NOMO-1 treated with dmso at 0.1 percent for 144 hours (cell line): ENCODE measurements around the gene ITGA7.

ENCODE experiments used
- DNase-seq: peaks from one replicate; lab custom pipeline; 2025; ENCODE audit not compliant: unreplicated experiment; lab: John Stamatoyannopoulos, UW

ITGA7 gene

DNA sequence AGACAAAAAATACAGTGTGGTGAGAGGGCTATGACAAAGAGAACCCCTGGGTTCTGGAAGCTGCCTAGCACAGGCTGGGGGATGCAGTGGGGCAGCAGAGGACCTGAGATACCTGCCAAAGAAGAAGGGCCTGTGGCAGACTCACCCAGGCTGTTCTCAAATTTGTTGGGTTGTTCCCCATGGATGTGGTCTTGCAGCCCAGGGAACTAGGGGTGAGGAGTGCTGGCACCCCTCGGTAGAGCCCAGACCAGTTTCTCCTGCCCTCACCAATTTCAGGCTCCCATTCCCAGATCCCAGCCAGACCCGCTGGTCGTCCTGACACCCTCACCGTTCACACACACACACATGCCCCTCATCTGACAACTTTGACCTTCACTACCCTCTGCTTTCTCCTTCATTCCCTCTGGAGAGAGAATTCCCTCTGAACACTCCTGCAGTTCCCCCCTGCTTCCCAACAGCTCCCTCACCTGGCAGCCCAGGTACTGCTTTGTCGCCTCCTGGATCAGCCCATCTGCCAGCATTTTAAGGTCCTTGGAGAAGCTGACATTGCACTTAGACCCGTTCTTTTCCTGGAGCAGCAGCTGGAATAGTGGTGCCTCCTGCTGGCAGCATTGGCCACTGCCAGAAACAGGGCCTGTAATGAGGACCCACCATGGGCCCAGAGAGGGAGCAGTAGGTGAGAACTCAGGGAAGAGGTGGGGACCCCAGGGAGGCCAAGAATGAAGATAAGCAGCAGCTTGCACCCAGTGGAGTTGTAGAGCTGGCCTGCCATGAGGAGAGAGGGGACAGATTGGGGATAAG, 29.3 kb upstream of the ITGA7 start:
- DNase-seq, result peak; percentile 37

- no peak for DNase-seq
These were observed 28.4 kb upstream of the ITGA7 start for GRCh38 chr12:55736076-55736475.

GRCh38 chr12:55734595-55734994, 26.9 kb upstream of the ITGA7 start:
- no peak for DNase-seq

GRCh38 chr12:55733858-55734257, 26.2 kb upstream of the ITGA7 start:
- DNase-seq, result no peak

- no peak for DNase-seq
These were observed 25.4 kb upstream of the ITGA7 start for GRCh38 chr12:55733021-55733555.

DNA sequence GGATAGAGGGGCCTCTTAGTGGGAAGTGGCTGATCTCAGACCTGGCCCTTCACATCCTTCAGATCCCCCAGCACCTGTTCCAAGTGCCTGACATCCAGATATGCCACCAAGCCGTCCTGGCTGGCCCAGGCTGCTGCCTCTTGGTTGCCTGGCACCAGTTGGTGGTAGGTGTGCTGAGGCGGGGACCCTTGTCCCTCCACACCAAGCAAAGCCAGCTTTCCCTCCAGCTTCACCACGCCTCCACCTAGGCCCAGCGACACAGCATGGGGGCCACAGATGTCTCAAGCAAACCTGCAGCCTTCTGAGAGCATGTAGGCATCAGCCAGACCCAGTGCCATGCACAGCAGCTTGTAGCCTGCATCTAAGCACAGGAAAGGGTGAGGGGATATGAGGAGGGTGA, 24.6 kb upstream of the ITGA7 start:
- DNase-seq, result no peak

- DNase-seq, result peak; percentile 54
These were observed 22.4 kb upstream of the ITGA7 start for GRCh38 chr12:55729819-55730818.

DNA sequence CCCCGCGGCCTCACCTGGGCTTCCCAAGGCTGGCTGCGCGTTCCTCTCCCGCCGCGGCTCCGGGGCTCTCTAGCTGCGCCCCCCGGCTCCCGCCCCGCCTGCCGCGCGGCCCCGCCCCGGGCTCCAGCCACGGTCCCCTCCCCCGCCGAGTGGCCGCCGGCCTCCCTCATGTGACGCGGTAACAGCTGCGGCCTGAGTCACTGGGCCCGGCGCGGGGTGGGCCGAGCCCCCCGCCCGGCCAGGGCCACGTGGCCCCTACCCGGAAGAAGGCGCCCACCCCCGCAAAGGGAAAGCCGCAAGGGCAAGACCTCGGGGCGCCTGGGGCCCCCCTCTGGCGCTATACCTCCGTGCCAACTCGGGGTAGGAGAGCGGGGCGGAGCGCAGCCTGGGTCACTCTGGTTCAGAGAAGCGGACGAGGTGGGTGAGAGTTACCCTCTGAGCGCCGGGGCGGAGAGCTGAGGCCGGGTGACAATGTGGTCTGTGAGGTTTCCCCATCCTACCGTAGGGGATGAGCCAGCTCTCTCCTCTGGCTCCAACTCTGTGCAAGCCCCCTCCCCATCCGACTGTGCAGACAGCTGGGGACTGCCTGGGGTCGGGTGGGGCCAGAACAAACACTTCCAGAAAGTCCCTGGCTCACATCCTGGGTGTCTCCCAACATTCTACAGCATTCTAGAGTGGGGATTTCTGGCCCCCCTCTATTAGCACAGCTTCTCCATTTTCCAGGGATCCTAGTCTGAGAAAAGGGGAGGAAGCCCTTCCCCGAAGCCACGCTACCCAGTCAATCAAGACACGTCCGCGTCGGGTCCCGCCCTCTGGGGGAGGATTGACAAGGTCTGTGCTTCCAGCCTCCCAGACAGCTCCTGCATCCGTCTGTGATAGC, 21.5 kb upstream of the ITGA7 start, which contains the start of gene CD63:
TSS of gene CD63 (minus strand) at position 71 of the 880 bp plus-strand sequence. CDS start 668 bp downstream, outside the sequence.
- peak; percentile 67 for DNase-seq

- DNase-seq, result no peak
These were observed 20.7 kb upstream of the ITGA7 start for GRCh38 chr12:55728186-55728938.

DNA sequence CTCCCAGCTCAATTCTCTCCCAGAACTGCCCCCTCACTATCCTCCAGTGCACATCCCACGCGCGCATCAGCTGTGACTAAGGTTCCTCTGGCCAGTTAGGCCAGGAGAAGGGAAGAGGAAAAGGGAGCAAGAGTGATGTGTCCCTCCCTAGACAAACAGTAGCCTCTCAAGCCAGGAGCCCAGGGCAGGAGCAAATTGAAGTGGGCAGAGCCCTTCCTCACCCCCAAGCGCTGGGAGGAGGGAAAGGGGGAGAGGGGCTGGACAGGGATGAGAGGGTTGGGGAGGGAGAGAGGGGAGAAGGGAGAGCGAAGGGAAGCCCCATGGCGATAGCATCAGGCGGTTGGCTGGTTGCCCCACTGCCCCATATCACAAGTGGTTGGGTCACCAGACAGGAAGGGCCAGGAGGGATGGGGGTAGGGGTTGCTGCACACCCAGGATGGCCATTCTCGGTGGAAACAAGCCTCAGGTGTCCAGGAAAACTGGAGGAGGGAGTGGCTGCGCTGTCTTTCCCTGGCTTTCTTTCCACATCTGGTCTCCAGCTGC, 20.0 kb upstream of the ITGA7 start:
- DNase-seq, result no peak

DNA sequence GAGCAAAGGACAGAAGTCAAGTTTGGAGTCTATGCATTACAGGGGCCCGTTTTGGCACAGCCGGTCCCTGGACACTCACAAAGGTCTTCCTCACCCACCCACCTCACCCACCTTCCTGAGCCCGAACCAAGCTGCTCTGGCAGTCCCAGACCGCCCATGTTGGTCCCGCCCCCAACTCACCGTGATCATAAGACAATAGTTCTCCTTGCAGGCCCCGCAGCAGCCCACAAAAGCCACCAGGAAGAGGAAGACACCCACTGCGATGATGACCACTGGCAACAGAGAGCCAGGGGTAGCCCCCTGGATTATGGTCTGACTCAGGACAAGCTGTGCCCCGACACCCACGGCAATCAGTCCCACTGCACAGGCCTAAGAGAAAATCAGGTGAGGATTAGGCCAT, 19.3 kb upstream of the ITGA7 start:
- DNase-seq, result no peak

DNA sequence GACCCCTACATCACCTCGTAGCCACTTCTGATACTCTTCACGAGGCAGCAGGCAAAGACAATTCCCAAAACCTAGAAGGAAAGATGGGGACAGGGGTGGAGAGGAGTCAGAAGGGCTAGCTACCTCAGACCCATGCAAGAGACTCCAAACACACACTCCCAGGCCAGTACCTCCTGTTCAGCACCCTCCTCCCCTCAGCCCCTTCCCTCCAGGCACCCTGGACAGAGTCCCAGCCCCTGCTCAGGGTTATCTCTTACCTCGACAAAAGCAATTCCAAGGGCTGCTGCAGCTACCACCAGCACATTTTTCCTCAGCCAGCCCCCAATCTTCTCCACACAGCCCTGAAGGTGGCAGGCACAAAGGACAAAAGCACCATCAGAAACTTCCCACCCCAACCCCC, 17.9 kb upstream of the ITGA7 start:
- DNase-seq, result no peak

- no peak for DNase-seq
These were observed 17.2 kb upstream of the ITGA7 start for GRCh38 chr12:55724940-55725309.

DNA sequence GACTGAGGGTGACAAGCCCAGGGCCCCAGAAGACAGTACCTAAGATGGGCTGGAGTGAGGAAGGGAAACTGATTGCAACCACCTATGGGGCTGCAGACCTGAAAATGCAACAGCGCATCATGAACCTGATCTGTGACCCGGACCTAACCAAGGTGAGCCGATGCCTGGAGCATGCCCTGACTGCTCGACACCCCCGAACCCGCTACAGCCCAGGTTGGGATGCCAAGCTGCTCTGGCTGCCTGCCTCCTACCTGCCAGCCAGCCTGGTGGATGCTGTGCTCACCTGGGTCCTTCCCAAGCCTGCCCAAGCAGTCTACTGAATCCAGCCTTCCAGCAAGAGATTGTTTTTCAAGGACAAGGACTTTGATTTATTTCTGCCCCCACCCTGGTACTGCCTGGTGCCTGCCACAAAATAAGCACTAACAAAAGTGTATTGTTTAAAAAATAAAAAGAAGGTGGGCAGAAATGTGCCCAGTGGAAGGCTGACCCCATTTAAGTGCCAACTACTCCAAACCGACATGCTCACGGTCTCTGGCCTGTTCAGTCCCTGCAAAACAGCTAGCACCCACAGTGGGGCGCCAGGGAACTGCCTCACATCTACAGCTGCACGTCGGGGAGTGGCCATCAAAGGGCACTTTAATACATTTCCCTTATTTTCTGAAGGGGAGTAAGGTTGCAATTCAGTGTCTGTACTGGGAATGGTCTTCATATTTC, 16.7 kb upstream of the ITGA7 start:
- peak; percentile 67 for DNase-seq

DNA sequence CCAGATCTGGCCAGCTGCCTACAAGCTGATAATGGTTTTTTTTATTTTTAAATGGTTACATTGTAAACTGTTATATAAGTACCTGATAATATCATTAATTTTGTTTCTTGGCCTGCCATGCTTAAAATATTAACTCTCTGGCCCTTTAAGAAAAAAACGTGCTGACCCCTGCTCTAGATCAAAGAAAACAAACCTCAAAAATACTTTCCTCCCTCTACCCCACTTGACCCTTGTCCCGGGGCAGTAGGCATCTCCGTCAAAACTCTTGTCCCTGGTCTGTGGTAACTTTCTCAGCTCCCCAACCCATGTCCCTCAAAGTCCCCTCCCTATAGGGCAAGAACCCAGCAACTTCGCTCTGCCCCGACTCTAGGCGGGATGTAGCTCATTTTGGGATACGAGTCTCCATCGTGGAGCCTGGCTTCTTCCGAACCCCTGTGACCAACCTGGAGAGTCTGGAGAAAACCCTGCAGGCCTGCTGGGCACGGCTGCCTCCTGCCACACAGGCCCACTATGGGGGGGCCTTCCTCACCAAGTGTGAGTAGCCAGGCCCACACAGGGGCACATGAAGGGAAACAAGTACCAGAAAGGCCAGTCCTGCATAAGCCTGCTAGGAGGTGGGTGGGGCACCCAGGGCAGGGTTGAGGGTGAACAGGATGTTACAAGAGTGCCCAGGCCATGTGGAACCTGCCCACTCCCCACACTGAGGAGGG, 16.0 kb upstream of the ITGA7 start:
- DNase-seq, result no peak

- DNase-seq, result no peak
These were observed 15.2 kb upstream of the ITGA7 start for GRCh38 chr12:55722948-55723347.

GRCh38 chr12:55721601-55722213, 14.0 kb upstream of the ITGA7 start:
- no peak for DNase-seq

- DNase-seq, result peak; percentile 72
These were observed 13.3 kb upstream of the ITGA7 start for GRCh38 chr12:55720894-55721444.
